Hematopoietic multipotent progenitor cell treated with erythropoietin and hydrocortisone succinate and interleukin-3 and kit ligand, for 4 days (in vitro differentiated cells): ENCODE measurements around the gene LMAN1L.
"Not testable (repeated sequence)": the region's sequence is repeated elsewhere in the genome, so short reads cannot be mapped to it uniquely, and the experiment has no call there.

ENCODE experiments used
- DNase-seq: peaks from one replicate; pipeline ENCODE4 v3.0.0-alpha.2; 2015

Gene LMAN1L

DNA sequence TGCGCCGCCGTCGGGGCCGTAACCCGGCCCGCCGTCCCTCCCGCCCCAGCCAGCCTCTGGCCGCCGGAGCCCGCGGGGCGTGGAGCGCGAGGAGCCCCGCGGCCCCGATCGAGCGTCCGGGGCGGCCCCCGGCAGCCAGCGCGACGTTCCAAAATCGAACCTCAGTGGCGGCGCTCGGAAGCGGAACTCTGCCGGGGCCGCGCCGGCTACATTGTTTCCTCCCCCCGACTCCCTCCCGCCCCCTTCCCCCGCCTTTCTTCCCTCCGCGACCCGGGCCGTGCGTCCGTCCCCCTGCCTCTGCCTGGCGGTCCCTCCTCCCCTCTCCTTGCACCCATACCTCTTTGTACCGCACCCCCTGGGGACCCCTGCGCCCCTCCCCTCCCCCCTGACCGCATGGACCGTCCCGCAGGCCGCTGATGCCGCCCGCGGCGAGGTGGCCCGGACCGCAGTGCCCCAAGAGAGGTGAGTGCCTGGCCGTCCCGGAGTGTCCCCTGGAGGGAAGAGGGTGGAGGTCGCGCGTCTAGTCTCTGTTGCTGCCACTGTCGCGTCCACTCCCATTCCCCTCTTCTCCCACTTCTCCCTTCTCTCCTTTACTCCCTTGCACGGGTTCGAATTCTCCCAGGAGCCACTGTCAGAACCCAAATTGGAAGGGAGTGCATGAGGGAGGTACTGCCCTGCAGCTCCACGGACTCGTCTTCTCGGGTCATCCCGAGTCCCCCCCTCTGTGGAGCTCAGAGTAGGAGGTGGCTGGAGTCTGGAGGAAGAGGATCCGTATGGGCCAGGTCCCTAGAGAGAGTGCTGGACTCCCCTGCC, 30.2 kb upstream of the LMAN1L start:
- peak; percentile 78 for DNase-seq

DNA sequence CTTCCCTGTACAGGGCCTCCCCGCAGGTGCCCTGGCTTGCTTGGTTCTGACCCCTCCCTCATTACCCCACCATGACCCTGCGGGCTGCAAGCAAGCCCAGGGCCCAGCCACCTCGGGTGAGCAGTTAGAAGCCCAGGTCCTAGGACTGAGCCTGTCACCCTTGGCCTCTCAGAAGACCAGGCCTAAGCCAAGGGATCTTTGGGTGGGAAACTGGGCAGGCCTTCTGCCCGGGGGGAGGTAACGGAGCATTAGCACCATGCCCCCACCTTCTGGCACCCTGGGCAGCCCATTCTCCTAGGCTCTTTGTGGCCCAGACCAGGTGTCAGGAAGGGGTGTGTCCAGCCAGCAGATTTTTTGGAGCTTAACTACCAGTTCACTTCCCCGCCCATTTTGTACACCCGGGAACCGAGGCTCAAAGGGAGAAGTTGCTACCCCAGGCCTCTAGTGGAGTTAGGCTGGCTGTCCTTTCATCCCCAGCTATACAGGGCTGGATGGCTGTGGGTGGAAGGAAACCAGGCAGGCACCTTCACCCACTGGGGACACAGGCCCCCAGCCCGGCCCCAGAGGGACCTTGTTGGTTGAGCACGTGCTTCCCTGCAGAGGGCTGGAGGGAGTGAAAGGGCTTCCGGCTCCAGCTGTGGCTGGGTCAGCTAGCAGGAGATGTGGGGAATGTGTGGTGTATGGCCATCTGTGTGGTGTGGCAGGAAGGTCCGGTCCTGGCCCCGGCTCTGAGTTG, 29.4 kb upstream of the LMAN1L start:
- DNase-seq: peak; percentile 87

DNA sequence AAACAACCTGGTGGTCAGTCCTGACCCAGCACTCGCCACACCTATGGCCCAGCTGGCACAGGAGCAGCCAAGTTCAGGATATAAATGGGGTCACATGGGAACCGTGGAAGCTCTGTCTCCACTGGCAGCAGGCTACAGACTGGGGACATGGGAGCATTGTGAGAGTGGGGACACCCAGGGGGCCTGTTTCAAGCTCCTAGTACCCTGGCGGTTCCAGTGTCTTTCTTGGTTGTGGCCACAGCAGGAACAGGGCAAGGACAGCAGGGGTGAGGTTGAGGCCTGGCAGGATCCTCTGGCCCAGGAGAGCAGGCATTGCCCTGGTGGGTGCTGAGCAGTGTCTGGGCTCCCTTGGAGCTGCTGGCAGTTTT, 28.8 kb upstream of the LMAN1L start:
- peak; percentile 40 for DNase-seq

DNA sequence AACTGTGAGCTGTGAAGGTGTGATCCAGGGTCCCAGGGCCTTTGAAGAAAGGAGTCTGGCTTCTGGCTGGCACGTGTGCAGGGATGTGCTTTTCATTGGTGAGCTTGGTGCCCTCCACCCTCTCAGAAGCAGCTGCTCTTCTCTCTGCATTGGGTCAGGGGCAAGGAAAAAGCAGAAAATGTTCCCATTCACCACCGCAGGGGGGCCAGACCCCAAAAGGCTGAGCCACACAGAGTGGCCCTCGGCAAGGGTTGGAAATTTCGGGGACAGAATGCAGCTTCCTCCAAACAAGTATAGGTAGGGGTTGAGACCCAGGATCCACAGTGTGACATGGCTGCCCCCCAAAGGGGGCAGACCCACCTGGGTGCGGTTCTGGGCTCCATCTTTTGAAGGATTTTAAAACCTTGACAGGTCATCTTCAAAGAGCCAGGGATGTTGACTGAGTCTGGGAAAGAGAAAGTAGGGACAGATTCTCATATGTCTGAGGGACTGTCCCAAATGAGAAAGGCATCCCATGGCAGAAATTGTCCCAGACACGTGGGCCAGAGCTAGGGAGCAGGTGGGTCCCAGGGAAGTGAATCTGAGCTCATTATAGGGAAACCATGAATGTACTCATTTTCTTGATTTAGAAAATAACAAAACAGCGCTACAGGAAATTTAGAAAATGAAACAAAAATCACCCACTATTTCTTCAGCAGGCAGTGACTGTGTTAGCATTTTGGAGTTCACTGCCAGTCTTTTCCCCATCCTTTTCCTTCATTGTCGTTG, 28.0 kb upstream of the LMAN1L start:
- peak; percentile 57 for DNase-seq

DNA sequence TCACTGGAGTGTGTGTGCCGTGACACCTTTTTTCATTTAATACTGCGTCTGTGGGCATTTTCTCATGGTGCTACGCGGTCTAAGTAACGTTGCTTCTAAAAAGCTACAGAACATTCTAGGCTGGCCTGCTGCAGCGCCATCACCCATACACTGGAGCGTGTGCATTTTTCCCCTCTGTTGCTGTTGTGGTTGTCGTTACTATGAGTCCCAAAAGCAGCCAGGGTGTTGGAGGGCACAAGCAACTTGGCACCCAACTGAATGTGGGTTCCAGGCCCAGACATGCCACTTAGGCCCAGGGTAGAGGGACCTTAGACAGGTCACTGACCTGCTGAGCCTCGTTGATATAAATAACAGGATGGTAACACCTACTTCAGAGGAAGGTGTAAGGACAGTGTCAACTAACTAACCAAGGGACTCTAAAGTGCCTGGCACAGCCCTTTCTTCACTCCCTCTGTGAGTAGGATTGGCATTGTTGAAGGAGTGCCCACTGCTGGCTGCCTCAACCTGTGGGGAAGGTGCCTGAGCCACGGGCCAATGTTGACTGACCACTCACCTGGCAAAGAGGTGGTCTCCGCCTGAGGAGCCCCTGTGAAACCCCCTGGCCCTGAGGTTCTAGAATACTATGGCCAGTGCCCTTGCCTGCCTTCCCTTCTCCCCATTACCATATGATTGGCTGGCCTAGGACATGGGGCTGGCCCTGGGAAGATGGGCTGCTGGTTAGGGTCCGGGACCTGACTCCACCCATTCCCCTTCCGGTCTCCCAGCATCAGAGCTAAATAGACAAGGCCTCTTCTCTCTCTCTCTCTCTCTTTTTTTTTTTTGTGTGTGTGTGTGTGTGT, 27.2 kb upstream of the LMAN1L start:
- peak; percentile 77 for DNase-seq

GRCh38 chr15:74786081-74786480, 26.6 kb upstream of the LMAN1L start:
- DNase-seq: not testable (repeated sequence)

- peak; percentile 44 for DNase-seq
Observed at GRCh38 chr15:74786551-74787165, 26.0 kb upstream of the LMAN1L start.

DNA sequence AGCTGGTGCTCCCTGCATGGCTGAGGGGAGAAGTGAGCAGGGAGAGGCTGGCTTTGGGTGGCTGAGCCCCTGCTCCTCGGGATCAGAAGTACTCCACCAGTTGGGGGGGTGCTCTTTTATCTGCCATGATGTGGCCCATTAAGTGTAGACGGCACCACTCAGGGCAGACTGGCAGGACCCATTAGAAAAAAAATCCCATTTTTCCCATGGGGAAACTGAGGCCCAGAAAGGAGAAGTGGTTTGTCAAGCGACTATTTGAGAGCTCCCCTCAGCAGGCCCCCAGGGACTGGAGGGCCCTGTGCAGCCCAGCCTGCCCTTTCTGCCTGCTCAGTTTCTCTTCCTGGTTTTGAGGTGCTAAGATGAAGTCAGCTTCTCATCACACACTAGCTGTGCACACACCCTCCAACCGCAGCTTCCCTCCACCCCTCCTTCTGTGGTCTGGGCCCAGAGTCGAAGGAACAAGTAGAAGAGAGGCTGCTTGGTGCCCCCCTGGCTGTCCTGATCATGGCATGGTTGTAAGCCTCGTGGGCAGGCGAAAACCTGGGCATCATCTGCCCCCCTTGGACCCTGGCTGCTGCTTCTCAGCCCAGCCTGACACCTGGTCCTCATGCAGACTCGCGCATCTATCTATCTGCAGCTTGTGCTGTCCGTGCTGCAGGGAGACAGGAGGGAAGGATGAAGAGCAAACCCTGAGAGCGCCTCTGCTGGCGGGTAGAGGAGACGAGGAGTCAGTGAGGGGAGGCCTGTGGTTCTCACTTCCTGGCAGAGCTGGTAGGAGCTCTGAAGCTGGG, 25.2 kb upstream of the LMAN1L start:
- peak; percentile 98 for DNase-seq

DNA sequence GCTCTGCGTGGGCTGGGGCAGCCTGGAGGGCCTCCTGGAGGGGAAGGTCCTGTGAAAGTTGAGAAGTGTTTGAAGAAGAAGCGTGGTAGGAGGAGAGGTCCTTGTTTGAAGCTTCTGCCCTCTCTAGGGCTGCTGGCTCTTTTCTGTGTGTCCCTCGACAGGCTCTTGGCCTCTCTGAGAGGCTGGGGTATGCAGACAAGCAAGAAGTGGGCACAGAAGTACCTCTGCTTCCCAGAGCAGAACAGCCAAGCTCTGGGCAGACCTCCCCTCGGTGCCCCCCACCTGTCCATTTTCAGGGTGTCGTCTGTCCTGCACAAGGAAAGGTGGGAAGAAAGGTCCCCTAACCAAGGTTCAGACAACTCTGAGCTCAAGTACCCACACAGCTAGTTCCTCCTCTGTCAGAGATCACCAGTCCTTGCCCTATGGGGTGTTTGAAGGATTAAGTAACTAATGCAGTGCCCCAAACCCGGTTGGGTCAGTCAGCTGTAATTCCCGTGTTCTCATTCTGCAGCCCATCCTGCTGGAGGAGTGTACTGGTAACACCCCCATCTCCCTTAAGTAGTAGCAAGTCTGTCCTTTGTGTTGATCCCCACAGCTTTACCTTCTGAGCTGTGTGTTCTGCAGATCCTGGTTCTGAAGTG, 24.5 kb upstream of the LMAN1L start:
- peak; percentile 48 for DNase-seq

- DNase-seq: peak; percentile 77
Observed at GRCh38 chr15:74788683-74789151, 23.9 kb upstream of the LMAN1L start.

DNA sequence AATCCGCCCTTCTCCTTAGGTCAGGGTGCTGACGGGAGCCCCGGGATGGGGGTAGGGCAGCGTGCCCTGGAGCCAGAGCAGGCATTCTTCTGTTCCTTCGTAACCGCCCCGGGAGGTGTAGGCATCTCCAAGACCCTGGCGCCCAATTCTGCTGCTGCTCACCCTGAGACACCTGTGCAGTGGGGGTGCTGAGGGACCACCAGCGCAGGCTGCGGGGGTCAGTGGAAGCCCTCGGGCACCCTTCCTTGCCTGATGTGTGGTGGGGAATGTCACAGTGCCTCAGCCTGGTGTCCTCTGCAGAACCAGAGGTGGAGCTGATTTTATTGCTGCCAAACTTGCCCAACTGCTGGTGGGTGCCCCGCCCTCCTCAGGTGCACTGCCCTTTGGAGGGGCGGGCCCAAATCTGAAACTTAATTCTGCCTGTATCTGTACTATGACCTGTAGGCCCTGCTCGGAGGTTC, 23.4 kb upstream of the LMAN1L start:
- no peak for DNase-seq

DNA sequence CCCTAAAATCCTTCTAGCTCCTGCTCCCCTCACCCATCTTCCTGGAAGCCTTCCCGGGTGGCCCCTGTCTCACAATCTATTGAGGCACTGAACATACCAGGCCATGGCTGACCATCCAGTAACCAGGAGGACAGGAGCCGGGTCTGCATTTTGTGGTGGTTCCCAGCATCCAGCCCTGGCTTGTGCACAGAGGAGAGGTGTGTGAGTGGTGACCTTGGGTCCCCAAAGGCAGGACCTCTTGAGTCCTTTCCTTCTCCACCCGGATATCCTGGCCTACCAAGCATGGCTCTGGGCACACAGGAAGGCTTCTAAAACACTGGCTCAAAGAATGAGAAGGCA, 22.9 kb upstream of the LMAN1L start:
- no peak for DNase-seq

DNA sequence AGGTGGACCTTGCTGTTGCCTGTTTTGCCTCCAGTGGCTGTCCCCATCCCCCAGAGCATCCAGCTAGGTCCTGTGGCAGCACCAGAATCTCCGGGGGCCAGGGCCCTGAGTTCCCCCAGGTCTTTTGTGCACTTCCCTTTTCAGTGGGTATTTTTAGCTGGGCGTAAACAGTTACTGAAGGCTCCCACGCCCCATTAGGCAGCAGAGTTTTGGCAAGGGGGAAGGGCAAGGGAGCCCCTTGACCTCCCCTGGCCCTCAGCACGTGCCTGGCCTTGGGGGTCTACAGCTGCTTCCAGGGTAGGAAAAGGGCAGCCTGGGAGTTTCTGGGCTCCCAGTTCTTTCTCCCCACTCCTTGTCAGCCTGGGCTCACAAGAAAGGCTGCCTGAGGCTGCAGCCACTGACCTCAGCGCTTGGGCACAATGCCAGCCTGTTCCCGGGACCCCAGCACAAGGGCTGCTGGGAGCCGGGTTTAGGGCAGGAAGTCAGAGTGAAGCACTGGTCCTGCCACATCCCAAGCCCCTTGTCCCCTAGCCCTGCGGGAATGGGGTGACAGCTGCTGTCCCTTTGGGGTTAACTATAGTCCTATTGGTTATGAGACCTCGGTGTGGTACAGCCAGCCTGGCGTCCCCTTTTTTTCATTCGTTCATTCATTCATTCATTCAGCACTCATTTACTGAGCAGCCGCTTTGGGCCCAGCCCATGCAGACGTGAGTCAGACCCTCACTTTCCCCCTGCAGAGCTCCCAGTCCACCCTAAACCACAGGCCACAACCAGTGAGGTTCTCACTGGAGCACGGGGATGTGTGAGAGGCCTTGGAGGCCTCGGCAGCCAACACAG, 22.3 kb upstream of the LMAN1L start:
- DNase-seq: peak; percentile 90

DNA sequence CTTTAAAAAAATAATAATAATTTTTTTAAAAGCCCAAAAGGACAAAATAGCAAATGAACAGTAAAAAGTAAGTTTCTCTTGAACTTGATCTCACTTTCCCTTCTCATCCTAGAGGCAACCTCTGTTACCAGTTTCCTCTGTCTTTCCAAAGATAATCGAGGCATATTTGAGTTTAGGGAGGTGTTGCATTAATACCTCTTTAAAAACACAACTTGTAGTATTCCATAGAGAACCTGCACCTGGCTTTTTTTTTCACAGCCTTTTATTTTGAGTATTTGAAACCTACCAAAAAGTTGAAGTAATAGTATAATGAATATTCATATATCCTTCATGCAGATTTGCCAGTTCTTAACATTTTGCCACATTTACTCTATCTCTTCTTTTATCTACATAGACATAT, 21.6 kb upstream of the LMAN1L start:
- DNase-seq: no peak

DNA sequence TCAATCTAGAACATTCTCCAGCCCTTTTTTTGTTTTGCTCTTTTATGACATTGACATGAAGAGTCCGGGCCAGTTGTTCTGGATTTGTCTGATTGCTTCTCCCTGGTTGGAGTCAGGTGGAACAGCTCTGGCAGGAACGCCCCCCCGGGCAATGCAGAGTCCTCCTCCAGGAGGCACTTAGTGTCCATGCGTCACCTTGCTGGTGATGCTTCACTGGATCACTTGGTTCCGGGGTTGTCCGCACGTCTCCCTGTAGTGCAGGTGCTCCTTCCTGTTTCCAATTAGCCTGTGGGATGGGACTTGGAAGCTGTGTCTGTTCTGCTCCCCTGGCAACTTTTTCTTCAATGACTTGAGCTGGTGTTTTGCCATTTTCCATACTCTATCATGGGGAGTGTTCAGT, 21.0 kb upstream of the LMAN1L start:
- DNase-seq: no peak

- no peak for DNase-seq
Observed at GRCh38 chr15:74792227-74793016, 20.2 kb upstream of the LMAN1L start.

DNA sequence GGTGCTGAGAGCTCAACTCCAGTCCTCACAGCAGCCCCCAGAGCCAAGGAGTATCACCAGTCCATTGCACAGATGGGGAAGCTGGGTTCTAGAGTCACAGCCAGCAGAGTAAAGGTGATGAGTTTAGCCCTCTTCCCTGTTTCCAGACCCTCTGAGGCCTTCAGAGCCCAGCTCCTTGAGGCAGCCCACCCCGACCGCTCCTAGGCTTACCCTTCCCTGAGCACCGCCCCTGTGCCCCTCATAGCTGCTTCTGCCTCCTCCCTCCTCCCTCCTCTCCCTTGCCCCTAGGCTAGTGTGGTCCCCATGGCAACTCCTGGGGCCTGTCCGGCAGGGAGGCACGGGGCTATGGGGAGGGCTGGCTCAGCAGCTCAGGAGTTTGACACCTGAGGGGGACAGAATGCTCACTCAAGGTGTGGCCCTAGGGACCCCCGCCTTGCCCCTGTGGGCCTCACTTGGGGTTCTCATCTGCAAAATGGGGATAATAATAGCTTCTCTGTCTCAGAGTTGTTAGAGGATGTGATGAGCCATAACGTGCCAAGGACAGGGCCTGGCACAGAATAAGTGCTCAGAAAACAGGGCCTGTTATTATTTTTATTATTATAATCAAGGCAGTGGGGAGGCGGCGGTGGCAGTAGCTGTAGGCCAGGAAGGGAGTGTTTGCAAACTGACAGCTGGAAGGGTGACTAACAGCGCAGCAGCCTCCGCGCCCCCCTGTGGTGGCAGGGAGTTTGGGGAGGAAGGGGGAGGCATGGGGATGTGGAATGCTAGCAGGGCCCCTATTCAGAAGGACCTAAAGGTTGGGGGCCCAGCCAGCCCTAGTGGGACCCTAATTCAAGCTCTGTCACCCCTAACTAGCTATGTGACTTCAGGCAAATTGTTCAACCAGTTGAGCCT, 19.3 kb upstream of the LMAN1L start:
- peak; percentile 84 for DNase-seq
